Upper lobe of right lung (tissue), 1 donor: ENCODE data around the gene SLC25A31. TPM values are rescaled to one million over a fixed set of nuclear protein-coding genes. Genes with fewer than 3 reads are reported as not detected.

ENCODE experiments used
- ATAC-seq: fragments of 200-7000 bp; cut with Tn5 transposase; one replicate; pipeline ENCODE4 v1.9.1; 2020; ENCODE audit warnings: mild to moderate bottlenecking, moderate library complexity
- DNase-seq: peaks from one replicate; pipeline ENCODE4 v3.0.0-alpha.2; 2020
- H3K27ac ChIP-seq: fragments of 200-600 bp; one replicate; pipeline ENCODE4 v1.8.0; 2022
- H3K27me3 ChIP-seq: fragments of 200-600 bp; one replicate; pipeline ENCODE4 v1.8.0; 2022; ENCODE audit warnings: mild to moderate bottlenecking
- H3K36me3 ChIP-seq: fragments of 200-600 bp; one replicate; pipeline ENCODE4 v1.8.0; 2022
- H3K4me1 ChIP-seq: fragments of 200-600 bp; one replicate; pipeline ENCODE4 v1.8.0; 2022
- H3K4me3 ChIP-seq: fragments of 200-600 bp; one replicate; pipeline ENCODE4 v1.8.0; 2022; ENCODE audit warnings: mild to moderate bottlenecking
- H3K9me3 ChIP-seq: fragments of 200-600 bp; one replicate; pipeline ENCODE4 v1.8.0; 2022
- intact Hi-C: fragments of 100-400 bp; cut with DNase I; formaldehyde crosslinking; loops from one replicate; pipeline ENCODE4 v1.11.0; 2022
- total RNA-seq: library from RNA; stranded (reverse); fragmentation: NEBNext Ultra II Directional; extraction: Animal tissue kit (Norgen Biotek cat#: 25700); gene quantifications from one replicate; pipeline ENCODE4 v1.2.1, GENCODE V29; 2021
- TF ChIP-seq, protein P1 (sequence below): fragments of 200-600 bp; IDR thresholded peaks from one replicate; pipeline ENCODE4 v1.8.0; 2022; ENCODE audit warnings: antibody characterized with exemption
- donor health status: DM: no; HTN: yes; CAD: no; lungs with severe emphysema.

Gene SLC25A31
- total RNA-seq, 1 donor from 2014 or later = not detected

DNA sequence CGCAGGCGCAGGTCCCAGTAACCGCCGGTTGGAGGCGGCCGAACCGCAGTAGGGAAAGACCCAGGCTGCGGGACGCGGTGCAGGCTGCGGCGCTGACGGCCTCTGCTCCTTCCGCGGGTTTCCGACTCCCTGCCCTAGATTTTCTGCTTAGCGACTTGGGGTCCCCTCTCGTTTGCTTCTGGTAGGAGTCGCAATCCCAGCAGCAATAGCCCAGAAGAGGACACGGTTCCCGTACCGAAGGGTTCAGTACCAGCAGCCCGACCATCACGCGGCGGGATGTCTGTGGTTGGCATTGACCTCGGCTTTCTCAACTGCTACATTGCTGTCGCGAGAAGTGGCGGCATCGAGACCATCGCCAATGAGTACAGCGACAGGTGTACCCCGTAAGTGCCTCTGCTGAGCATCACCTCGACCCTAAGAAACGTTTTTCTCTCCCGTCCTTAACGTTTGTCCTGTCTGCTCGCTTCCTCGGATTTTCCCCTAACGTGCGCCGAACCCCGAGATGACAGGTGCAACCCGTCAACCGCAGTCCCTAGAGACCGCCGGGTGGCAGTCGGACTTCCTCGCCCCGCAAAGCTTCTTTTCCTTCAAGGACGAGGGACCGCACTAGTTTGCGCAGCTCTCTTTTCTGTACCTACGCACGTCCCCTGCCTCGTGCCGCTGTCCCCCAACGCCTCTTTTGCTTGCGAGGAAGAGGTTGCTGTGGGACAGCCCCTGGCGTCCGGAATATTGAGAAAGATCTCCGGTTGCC is 52.2 kb downstream of the SLC25A31 start, which contains the start of gene HSPA4L:
TSS of gene HSPA4L (plus strand) at position 48 of the 751 bp plus-strand sequence. CDS start at position 277, 229 bp downstream.
- no peaks in the 10 kb centered on the region for H3K27me3 ChIP-seq
- ATAC-seq (peak; percentile 63), DNase-seq (peak; percentile 72)
- no peaks in the 10 kb centered on the region for H3K9me3 ChIP-seq
- TF ChIP-seq, protein P1, sequence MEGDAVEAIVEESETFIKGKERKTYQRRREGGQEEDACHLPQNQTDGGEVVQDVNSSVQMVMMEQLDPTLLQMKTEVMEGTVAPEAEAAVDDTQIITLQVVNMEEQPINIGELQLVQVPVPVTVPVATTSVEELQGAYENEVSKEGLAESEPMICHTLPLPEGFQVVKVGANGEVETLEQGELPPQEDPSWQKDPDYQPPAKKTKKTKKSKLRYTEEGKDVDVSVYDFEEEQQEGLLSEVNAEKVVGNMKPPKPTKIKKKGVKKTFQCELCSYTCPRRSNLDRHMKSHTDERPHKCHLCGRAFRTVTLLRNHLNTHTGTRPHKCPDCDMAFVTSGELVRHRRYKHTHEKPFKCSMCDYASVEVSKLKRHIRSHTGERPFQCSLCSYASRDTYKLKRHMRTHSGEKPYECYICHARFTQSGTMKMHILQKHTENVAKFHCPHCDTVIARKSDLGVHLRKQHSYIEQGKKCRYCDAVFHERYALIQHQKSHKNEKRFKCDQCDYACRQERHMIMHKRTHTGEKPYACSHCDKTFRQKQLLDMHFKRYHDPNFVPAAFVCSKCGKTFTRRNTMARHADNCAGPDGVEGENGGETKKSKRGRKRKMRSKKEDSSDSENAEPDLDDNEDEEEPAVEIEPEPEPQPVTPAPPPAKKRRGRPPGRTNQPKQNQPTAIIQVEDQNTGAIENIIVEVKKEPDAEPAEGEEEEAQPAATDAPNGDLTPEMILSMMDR = peak; percentile 45
- no peaks in the 10 kb centered on the region for H3K36me3 ChIP-seq
- no peaks in the 10 kb centered on the region for H3K4me1 ChIP-seq
- H3K27ac ChIP-seq = peak within 1 kb of the TSS; percentile 44
- H3K4me3 ChIP-seq = peak within 1 kb of the TSS; percentile 59
- intact Hi-C loops = no loop called here

DNA sequence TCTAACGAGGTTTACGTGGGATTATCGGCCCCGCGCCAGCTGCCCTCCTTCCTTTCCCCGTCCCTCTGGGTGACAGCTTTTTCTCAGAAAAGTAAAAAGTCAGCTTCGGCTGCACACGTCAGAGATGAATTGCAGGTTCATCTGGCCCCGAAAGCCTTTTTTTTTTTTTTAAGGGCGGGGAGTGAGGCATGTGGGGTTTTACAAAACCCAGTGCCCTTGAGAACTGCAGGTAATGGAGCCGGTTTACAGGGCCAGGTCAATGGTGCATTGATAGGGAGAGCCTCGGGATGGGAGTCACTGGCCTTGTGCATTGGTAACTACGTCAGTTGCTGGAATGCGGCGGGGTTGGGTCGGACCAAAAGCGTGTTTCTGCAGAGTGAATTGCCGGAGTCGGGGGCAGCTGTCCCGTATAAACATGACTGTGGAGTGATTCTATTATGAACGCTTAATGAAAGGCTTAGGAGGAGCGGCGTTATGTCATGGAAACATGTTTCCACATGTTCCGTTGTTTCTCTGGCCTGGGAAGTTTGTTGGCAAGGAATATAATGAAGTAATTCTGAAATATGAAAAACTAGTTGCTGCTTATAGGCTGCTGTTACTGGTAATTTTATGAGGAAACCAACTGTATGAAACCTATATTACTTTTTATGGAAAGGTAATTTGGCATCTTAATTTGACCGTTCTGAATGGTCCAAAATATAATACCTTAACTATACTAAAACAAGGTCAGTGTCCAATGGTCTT is 53.0 kb downstream of the SLC25A31 start:
- H3K27ac ChIP-seq = peak overlapping the region; percentile 44
- intact Hi-C loops = no loop called here
- H3K36me3 ChIP-seq = no peaks in the 10 kb centered on the region
- TF ChIP-seq, protein P1 = no peak
- H3K4me1 ChIP-seq = no peaks in the 10 kb centered on the region
- no peaks in the 10 kb centered on the region for H3K9me3 ChIP-seq
- ATAC-seq (peak; percentile 25), DNase-seq (peak; percentile 71)
- H3K27me3 ChIP-seq = no peaks in the 10 kb centered on the region
- H3K4me3 ChIP-seq = peak overlapping the region; percentile 59

DNA sequence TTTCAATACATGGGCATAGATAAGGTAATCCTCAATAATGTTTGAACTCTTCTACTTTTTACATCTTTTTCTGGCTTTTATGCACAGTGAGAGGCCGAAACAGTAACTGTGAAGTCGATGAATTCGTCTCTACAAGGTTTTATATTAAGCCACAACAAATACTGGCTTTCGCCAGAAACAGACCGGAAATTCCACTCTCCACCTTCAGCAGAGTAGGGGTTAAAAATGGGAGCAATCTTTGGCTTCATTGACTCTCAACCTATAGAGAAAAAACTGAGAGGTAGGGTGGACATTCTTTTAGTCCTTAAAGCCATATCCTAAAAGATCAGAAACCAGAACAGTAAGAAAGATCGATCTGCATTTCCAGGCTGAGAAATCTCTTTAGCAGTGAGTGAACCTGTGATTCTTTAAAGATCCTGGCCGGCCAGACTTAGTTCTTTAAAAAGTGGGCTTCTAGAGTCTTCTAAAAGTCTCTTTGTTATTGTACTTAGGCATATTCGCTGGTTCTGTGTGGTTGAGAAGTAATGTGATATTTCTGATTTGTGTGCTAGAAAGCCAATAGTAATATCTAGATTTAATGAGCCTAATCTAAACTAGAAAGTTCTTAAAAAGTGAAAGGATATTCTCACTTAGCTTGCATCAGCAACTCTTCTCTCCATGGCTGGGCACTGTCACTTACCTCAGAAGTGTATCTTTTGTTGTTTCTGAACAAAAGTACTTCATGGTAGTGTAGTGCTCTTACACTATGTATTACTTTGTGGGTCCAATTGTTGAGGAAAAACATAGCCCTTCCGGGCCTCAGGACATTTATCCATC is 54.0 kb downstream of the SLC25A31 start:
- no peaks in the 10 kb centered on the region for H3K27me3 ChIP-seq
- H3K36me3 ChIP-seq = no peaks in the 10 kb centered on the region
- no peaks in the 10 kb centered on the region for H3K9me3 ChIP-seq
- no peaks in the 10 kb centered on the region for H3K4me1 ChIP-seq
- H3K27ac ChIP-seq = no peak overlapping the region
- intact Hi-C loops = no loop called here
- ATAC-seq (no peak), DNase-seq (no peak)
- TF ChIP-seq, protein P1 = no peak
- H3K4me3 ChIP-seq = no peak overlapping the region

DNA sequence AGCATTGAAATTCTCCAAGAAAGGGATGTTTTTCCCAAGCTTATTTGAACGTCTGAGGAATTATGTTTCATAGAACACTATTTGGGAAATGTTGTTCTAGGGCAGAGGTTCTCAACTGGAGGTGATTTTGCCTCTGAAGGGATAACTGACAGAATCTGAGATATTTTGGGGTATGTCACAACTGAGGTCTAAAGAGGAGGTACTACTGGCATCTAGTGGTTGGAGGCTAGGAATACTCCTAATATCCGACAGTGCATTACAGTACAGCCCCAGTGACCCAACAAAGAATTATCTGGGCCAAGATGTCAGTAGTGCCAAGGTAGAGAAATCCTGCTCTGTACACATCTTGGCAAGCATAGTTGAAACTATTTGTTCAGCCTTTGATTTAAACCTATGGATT is 58.3 kb downstream of the SLC25A31 start:
- H3K9me3 ChIP-seq = no peaks in the 10 kb centered on the region
- no peaks in the 10 kb centered on the region for H3K4me1 ChIP-seq
- TF ChIP-seq, protein P1 = peak; percentile 25
- DNase-seq (no peak), ATAC-seq (peak; percentile 72)
- H3K27ac ChIP-seq = no peak overlapping the region
- H3K27me3 ChIP-seq = no peaks in the 10 kb centered on the region
- no peak overlapping the region for H3K4me3 ChIP-seq
- intact Hi-C loops = no loop called here
- no peaks in the 10 kb centered on the region for H3K36me3 ChIP-seq

DNA sequence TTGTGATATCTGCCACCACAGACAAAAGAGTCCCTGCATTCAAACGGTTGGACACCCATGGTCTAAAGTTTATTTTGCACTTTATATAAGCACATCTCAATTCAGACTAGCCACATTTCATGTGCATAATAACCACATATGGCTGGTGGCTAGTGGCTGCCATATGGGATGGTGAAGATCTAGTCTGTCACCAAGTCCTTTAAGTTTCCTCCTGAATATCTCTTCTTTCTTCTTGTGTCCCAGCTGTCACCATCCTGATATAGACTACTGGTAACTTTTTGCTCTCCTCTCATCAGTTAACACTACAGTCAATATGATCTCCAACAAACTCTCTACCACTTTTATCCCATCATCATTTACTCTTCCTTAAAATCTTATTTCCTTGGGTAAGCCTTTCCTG is 61.2 kb downstream of the SLC25A31 start:
- Histone ChIP-seq H3K4me3 (no peak overlapping the region), H3K9me3 (no peaks in the 10 kb centered on the region), H3K36me3 (no peaks in the 10 kb centered on the region), H3K27me3 (no peaks in the 10 kb centered on the region), H3K4me1 (no peaks in the 10 kb centered on the region), H3K27ac (no peak overlapping the region)
- DNase-seq = no peak
- no peak for ATAC-seq
- TF ChIP-seq, protein P1 = no peak
- intact Hi-C loops = no loop called here
